VCaP (cell line): ENCODE data around the gene SORT1.
A peak's percentile ranks its signal among the peaks of the same experiment; 100 is the strongest.

Experiments
- H3K27ac ChIP-seq: fragments of 450-650 bp; 2 replicates; pipeline ENCODE4 v1.5.1; 2017
- TF ChIP-seq, protein P1 (sequence below): fragments of 450-650 bp; conservative IDR thresholded peaks from 2 replicates; pipeline ENCODE4 v1.5.1; 2017; ENCODE audit warnings: mild to moderate bottlenecking, moderate library complexity

SORT1 gene

GRCh38 chr1:109280862-109281261, 116.9 kb downstream of the SORT1 start:
- H3K27ac ChIP-seq: no peak overlapping the region
- TF ChIP-seq, protein P1, sequence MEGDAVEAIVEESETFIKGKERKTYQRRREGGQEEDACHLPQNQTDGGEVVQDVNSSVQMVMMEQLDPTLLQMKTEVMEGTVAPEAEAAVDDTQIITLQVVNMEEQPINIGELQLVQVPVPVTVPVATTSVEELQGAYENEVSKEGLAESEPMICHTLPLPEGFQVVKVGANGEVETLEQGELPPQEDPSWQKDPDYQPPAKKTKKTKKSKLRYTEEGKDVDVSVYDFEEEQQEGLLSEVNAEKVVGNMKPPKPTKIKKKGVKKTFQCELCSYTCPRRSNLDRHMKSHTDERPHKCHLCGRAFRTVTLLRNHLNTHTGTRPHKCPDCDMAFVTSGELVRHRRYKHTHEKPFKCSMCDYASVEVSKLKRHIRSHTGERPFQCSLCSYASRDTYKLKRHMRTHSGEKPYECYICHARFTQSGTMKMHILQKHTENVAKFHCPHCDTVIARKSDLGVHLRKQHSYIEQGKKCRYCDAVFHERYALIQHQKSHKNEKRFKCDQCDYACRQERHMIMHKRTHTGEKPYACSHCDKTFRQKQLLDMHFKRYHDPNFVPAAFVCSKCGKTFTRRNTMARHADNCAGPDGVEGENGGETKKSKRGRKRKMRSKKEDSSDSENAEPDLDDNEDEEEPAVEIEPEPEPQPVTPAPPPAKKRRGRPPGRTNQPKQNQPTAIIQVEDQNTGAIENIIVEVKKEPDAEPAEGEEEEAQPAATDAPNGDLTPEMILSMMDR: no peak

- no peak overlapping the region for H3K27ac ChIP-seq
- TF ChIP-seq, protein P1: no peak
Measured at GRCh38 chr1:109279615-109280278, 118.0 kb downstream of the SORT1 start.

- TF ChIP-seq, protein P1: peak; percentile 88
- H3K27ac ChIP-seq: peak overlapping the region; percentile 54
Measured at GRCh38 chr1:109277434-109278204, 120.1 kb downstream of the SORT1 start.

- peak overlapping the region; percentile 55; the same call in 1 of the 2 replicates for H3K27ac ChIP-seq
Measured at GRCh38 chr1:109275706-109276345, 121.9 kb downstream of the SORT1 start.

GRCh38 chr1:109274533-109275476, 122.9 kb downstream of the SORT1 start:
- H3K27ac ChIP-seq: peak overlapping the region; percentile 55
- TF ChIP-seq, protein P1: no peak

More at GRCh38 chr1:109275706-109276345, 121.9 kb downstream of the SORT1 start:
- TF ChIP-seq, protein P1: no peak

GRCh38 chr1:109273570-109274288, 124.0 kb downstream of the SORT1 start:
- TF ChIP-seq, protein P1: no peak

More at GRCh38 chr1:109273570-109274288, 124.0 kb downstream of the SORT1 start:
- no peak overlapping the region; the same call in 1 of the 2 replicates for H3K27ac ChIP-seq
